Measurements from ENCODE around the gene TNFRSF6B.
"Not testable (repeated sequence)": the region's sequence is repeated elsewhere in the genome, so short reads cannot be mapped to it uniquely, and the experiment has no call there.

Gene TNFRSF6B

GRCh38 chr20:63663332-63664066, 33.0 kb upstream of the TNFRSF6B start:
- no peak for DNase-seq

- DNase-seq, result no peak
Observed at GRCh38 chr20:63664143-63664851, 32.2 kb upstream of the TNFRSF6B start.

GRCh38 chr20:63664861-63665594, 31.4 kb upstream of the TNFRSF6B start:
- DNase-seq, result no peak

- DNase-seq, result no peak
Observed at GRCh38 chr20:63665708-63666107, 30.7 kb upstream of the TNFRSF6B start.

- DNase-seq, result no peak
Observed at GRCh38 chr20:63667858-63668257, 28.6 kb upstream of the TNFRSF6B start.

- no peak for DNase-seq
Observed at GRCh38 chr20:63668351-63668750, 28.1 kb upstream of the TNFRSF6B start.

GRCh38 chr20:63671695-63672094, 24.8 kb upstream of the TNFRSF6B start:
- not testable (repeated sequence) for DNase-seq

- DNase-seq, result no peak
Observed at GRCh38 chr20:63672666-63673065, 23.8 kb upstream of the TNFRSF6B start.

GRCh38 chr20:63673951-63674350, 22.5 kb upstream of the TNFRSF6B start:
- DNase-seq, result no peak

- DNase-seq, result no peak
Observed at GRCh38 chr20:63675681-63676368, 20.6 kb upstream of the TNFRSF6B start.

GRCh38 chr20:63678071-63678470, 18.4 kb upstream of the TNFRSF6B start:
- DNase-seq, result no peak

- DNase-seq, result no peak
Observed at GRCh38 chr20:63678667-63679465, 17.6 kb upstream of the TNFRSF6B start.

- DNase-seq, result no peak
Observed at GRCh38 chr20:63679799-63680305, 16.6 kb upstream of the TNFRSF6B start.

- DNase-seq, result no peak
Observed at GRCh38 chr20:63680427-63680826, 16.0 kb upstream of the TNFRSF6B start.

GRCh38 chr20:63680857-63681608, 15.4 kb upstream of the TNFRSF6B start:
- DNase-seq, result no peak

- no peak for DNase-seq
Observed at GRCh38 chr20:63681609-63682142, 14.8 kb upstream of the TNFRSF6B start.

- no peak for DNase-seq
Observed at GRCh38 chr20:63682384-63683139, 13.9 kb upstream of the TNFRSF6B start.

- DNase-seq, result no peak
Observed at GRCh38 chr20:63685269-63686026, 11.0 kb upstream of the TNFRSF6B start.

GRCh38 chr20:63686094-63686491, 10.4 kb upstream of the TNFRSF6B start:
- DNase-seq, result no peak

All from activated gamma-delta T cell treated with Interleukin-2 at 50 U/mL for 16 hours (primary cell).